ENCODE data around the gene SLC24A4.

Gene SLC24A4

GRCh38 chr14:92463141-92463540 is 140.2 kb downstream of the SLC24A4 start:
- no peak overlapping the region for H3K4me3 ChIP-seq (ENCODE audit: low read depth, low read length)
- no peak for TF ChIP-seq CTCF (IDR thresholded peaks at IDR 0.05; ENCODE audit: borderline replicate concordance, insufficient read depth, low read depth, low read length)

GRCh38 chr14:92464156-92464555 is 141.2 kb downstream of the SLC24A4 start:
- no peak for TF ChIP-seq CTCF (IDR thresholded peaks at IDR 0.05; ENCODE audit: borderline replicate concordance, insufficient read depth, low read depth, low read length)
- H3K4me3 ChIP-seq (ENCODE audit: low read depth, low read length), result no peak overlapping the region

GRCh38 chr14:92464716-92465115 is 141.8 kb downstream of the SLC24A4 start:
- no peak for TF ChIP-seq CTCF (IDR thresholded peaks at IDR 0.05; ENCODE audit: borderline replicate concordance, insufficient read depth, low read depth, low read length)

GRCh38 chr14:92465353-92466055 is 142.5 kb downstream of the SLC24A4 start:
- no peak for TF ChIP-seq CTCF (IDR thresholded peaks at IDR 0.05; ENCODE audit: borderline replicate concordance, insufficient read depth, low read depth, low read length)
- no peak overlapping the region for H3K4me3 ChIP-seq (ENCODE audit: low read depth, low read length)

More at GRCh38 chr14:92464716-92465115, 141.8 kb downstream of the SLC24A4 start:
- no peak overlapping the region for H3K4me3 ChIP-seq (ENCODE audit: low read depth, low read length)

GRCh38 chr14:92466059-92466458 is 143.1 kb downstream of the SLC24A4 start:
- H3K4me3 ChIP-seq (ENCODE audit: low read depth, low read length), result no peak overlapping the region
- TF ChIP-seq CTCF (IDR thresholded peaks at IDR 0.05; ENCODE audit: borderline replicate concordance, insufficient read depth, low read depth, low read length), result no peak

GRCh38 chr14:92469515-92469914 is 146.6 kb downstream of the SLC24A4 start:
- no peak for TF ChIP-seq CTCF (IDR thresholded peaks at IDR 0.05; ENCODE audit: borderline replicate concordance, insufficient read depth, low read depth, low read length)

GRCh38 chr14:92470215-92470614 is 147.2 kb downstream of the SLC24A4 start:
- H3K4me3 ChIP-seq (ENCODE audit: low read depth, low read length), result no peak overlapping the region
- TF ChIP-seq CTCF (IDR thresholded peaks at IDR 0.05; ENCODE audit: borderline replicate concordance, insufficient read depth, low read depth, low read length), result no peak

More at GRCh38 chr14:92469515-92469914, 146.6 kb downstream of the SLC24A4 start:
- no peak overlapping the region for H3K4me3 ChIP-seq (ENCODE audit: low read depth, low read length)
